Measurements from ENCODE around the gene MRPL23. TPM values are rescaled to one million over a fixed set of nuclear protein-coding genes. Genes with fewer than 3 reads are reported as not detected.

The MRPL23 gene
- total and polyA plus RNA-seq, 2 donors (not counting 3 experiments of a cell fraction or from before 2014, with no cell fraction given): 72.7 to 222 TPM

DNA sequence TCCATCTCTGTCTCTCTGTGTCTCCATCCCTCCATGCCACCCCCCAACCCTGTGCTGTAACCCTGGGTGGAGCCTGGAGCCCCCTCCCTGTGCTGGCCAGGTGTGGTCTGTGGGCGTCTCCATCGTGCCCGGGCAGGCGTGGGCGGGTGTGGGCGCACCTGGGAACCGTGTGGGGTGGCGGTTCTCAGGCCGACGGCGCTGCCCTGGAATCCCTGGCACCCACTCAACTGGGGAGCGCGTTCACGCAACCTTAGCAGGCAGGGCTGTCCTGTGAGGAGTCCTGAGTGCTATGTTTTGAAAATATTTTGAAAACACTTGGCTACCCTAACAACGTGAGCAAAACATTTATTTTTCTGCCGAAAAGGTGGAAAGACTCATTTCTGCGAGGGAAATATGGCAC lies 23.0 kb upstream of the MRPL23 start:
- no TSS peak for BruUV-seq (replicated peaks)
- H2AFZ ChIP-seq (ENCODE audit: low read depth, low read length): no peak overlapping the region

More for the DNA sequence above, 23.0 kb upstream of the MRPL23 start:
- H3K4me3 ChIP-seq (replicated peaks in 1 of 3; ENCODE audit: insufficient read depth in 1 of 3, low read depth in 1 of 3, low read length in 3 of 3): no peak overlapping the region
- CTCF ChIA-PET: no interaction called here
- dilution Hi-C loops (cut with MboI; ENCODE audit: extremely low pct_ligation_motif_present, low sequenced_read_pairs) (no loop called here), intact Hi-C loops (cut with micrococcal nuclease) (no loop called here)
- no peaks in the 10 kb centered on the region for H3K79me2 ChIP-seq (ENCODE audit: control insufficient read depth, insufficient read depth, low read length)
- no peak overlapping the region for H3K4me2 ChIP-seq (ENCODE audit: insufficient read depth, low read length)
- H3K9me1 ChIP-seq (replicated peaks; ENCODE audit: control insufficient read depth, extremely low read depth, insufficient read depth, low read length): no peaks in the 10 kb centered on the region
- H3K36me3 ChIP-seq (ENCODE audit: control insufficient read depth in 2 of 2, extremely low read depth in 1 of 2, insufficient read depth in 2 of 2, low read length in 2 of 2): no peaks in the 10 kb centered on the region
- no peaks in the 10 kb centered on the region for H3K4me1 ChIP-seq (ENCODE audit: control insufficient read depth, extremely low read depth, insufficient read depth, low read length)
- H3K27ac ChIP-seq (ENCODE audit: insufficient read depth, low read depth, low read length): no peak overlapping the region
- TF ChIP-seq, protein P1, sequence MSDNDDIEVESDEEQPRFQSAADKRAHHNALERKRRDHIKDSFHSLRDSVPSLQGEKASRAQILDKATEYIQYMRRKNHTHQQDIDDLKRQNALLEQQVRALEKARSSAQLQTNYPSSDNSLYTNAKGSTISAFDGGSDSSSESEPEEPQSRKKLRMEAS (IDR thresholded peaks at IDR 0.05; ENCODE audit: insufficient read depth, insufficient read length): no peak
- no peak for TF ChIP-seq EZH2 (IDR thresholded peaks at IDR 0.05; ENCODE audit: borderline replicate concordance, low read depth, low read length, severe bottlenecking)
- TF ChIP-seq FOS (IDR thresholded peaks at IDR 0.05; ENCODE audit: borderline replicate concordance, insufficient read depth, low read length): no peak
- no peak for TF ChIP-seq MYC (IDR thresholded peaks at IDR 0.05; ENCODE audit: low read depth, low read length)
- TF ChIP-seq GATA2 (IDR thresholded peaks at IDR 0.05; ENCODE audit: insufficient read depth, insufficient read length, low read depth, low read length): no peak
- TF ChIP-seq, protein P2, sequence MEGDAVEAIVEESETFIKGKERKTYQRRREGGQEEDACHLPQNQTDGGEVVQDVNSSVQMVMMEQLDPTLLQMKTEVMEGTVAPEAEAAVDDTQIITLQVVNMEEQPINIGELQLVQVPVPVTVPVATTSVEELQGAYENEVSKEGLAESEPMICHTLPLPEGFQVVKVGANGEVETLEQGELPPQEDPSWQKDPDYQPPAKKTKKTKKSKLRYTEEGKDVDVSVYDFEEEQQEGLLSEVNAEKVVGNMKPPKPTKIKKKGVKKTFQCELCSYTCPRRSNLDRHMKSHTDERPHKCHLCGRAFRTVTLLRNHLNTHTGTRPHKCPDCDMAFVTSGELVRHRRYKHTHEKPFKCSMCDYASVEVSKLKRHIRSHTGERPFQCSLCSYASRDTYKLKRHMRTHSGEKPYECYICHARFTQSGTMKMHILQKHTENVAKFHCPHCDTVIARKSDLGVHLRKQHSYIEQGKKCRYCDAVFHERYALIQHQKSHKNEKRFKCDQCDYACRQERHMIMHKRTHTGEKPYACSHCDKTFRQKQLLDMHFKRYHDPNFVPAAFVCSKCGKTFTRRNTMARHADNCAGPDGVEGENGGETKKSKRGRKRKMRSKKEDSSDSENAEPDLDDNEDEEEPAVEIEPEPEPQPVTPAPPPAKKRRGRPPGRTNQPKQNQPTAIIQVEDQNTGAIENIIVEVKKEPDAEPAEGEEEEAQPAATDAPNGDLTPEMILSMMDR (IDR thresholded peaks at IDR 0.05; ENCODE audit: extremely low read depth in 1 of 2, insufficient read depth in 1 of 2, low read depth in 1 of 2, low read length in 2 of 2): no peak
- no peak for TF ChIP-seq JUN (IDR thresholded peaks at IDR 0.05; ENCODE audit: borderline replicate concordance, insufficient read depth, insufficient read length, low read depth)
- TF ChIP-seq POLR2AphosphoS5 (IDR thresholded peaks at IDR 0.05; ENCODE audit: insufficient read depth, low read depth, low read length): no peak
- TF ChIP-seq POLR2A (IDR thresholded peaks at IDR 0.05; ENCODE audit: low read depth, low read length): no peak
- H4K20me1 ChIP-seq (replicated peaks; ENCODE audit: control insufficient read depth, extremely low read depth, insufficient read depth, low read length): no peaks in the 10 kb centered on the region
- FAIRE-seq (no peak), DNase-seq (ENCODE audit: low read depth, low spot score) (no peak)
- POLR2A ChIA-PET: no interaction called here
- H3K9me3 ChIP-seq (replicated peaks; ENCODE audit: control insufficient read depth, insufficient read depth, low read length): no peaks in the 10 kb centered on the region
- no peaks in the 10 kb centered on the region for H3K27me3 ChIP-seq (ENCODE audit: control insufficient read depth in 2 of 2, insufficient read depth in 2 of 2, low read length in 2 of 2)
- H3K9ac ChIP-seq (replicated peaks; ENCODE audit: extremely low read depth, insufficient read depth, low read length): no peak overlapping the region
